Thyroid gland (tissue), 4 donors: Measurements from ENCODE around the gene KLF9.

Experiments used
- POLR2A ChIP-seq, 2 donors: fragments of 450-650 bp; IDR thresholded peaks; one replicate each; pipeline ENCODE4 v1.6.1; 2017; ENCODE audit warnings: antibody characterized with exemption in 2 of 2, mild to moderate bottlenecking in 2 of 2, moderate library complexity in 1 of 2
- TF ChIP-seq, protein P1 (sequence below), 6 experiments: fragments of 200-600 bp in 3 of 6; fragments of 450-650 bp in 3 of 6; sonication (generic) in 3 of 6; IDR thresholded peaks; one replicate each; pipeline ENCODE4 v1.5.1; 2016 to 2019; ENCODE audit warnings: antibody characterized with exemption in 6 of 6, mild to moderate bottlenecking in 2 of 6, inconsistent platforms in 1 of 6, moderate library complexity in 1 of 6

DNA sequence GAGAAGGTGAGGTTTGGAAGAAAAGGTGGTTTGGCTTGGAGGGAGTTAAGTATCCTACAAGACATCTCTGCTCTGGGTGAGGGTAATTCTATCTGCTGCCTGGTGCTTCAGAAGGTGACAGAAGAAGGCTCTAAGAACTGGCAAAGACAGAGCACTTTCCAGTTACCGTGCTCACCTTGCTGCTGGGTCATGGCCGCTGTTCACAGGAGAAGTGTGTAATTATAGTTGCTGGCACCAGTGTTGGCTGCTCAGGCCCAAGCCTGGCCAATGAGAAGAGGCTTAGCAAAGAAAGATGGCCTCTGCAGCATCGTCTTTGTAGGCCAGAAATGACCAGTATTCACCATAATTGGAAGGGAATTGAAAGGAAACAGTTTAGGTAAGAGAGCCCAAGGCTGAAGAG lies 37.9 kb upstream of the KLF9 start:
- TF ChIP-seq, protein P1, sequence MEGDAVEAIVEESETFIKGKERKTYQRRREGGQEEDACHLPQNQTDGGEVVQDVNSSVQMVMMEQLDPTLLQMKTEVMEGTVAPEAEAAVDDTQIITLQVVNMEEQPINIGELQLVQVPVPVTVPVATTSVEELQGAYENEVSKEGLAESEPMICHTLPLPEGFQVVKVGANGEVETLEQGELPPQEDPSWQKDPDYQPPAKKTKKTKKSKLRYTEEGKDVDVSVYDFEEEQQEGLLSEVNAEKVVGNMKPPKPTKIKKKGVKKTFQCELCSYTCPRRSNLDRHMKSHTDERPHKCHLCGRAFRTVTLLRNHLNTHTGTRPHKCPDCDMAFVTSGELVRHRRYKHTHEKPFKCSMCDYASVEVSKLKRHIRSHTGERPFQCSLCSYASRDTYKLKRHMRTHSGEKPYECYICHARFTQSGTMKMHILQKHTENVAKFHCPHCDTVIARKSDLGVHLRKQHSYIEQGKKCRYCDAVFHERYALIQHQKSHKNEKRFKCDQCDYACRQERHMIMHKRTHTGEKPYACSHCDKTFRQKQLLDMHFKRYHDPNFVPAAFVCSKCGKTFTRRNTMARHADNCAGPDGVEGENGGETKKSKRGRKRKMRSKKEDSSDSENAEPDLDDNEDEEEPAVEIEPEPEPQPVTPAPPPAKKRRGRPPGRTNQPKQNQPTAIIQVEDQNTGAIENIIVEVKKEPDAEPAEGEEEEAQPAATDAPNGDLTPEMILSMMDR (IDR thresholded peaks at IDR 0.05) = no peak
- TF ChIP-seq POLR2A (IDR thresholded peaks at IDR 0.05) = no peak
